HAP-1 (cell line): ENCODE data around the gene CAPN13.

Experiments used
- DNase-seq, 2 experiments: peaks; one replicate each; pipeline ENCODE4 v3.0.0-alpha.2; 2016 to 2020; ENCODE audit warnings: low spot score in 2 of 2
- H3K27me3 ChIP-seq: fragments of 250-450 bp; sonication (Bioruptor Pico); 2 replicates; pipeline ENCODE4 v1.5.1; 2020; ENCODE audit warnings: low read depth, mild to moderate bottlenecking, moderate library complexity
- H3K36me3 ChIP-seq: fragments of 250-450 bp; sonication (Bioruptor Pico); replicated peaks from 2 replicates; pipeline ENCODE4 v1.5.1; 2020; ENCODE audit warnings: mild to moderate bottlenecking
- H3K4me1 ChIP-seq: fragments of 250-450 bp; sonication (Bioruptor Pico); 2 replicates; pipeline ENCODE4 v1.5.1; 2020; ENCODE audit warnings: mild to moderate bottlenecking
- H3K4me3 ChIP-seq: fragments of 250-450 bp; sonication (Bioruptor Pico); 2 replicates; pipeline ENCODE4 v1.5.1; 2020; ENCODE audit warnings: mild to moderate bottlenecking, moderate library complexity
- H3K9me3 ChIP-seq: fragments of 250-450 bp; sonication (Bioruptor Pico); 2 replicates; pipeline ENCODE4 v1.5.1; 2020; ENCODE audit warnings: mild to moderate bottlenecking, moderate library complexity
- in situ Hi-C: fragments of 300-500 bp; cut with MboI; formaldehyde crosslinking; loops from 3 replicates; pipeline ENCODE4 v1.14.3; 2020; ENCODE audit warnings: low sequenced_read_pairs, inconsistent platforms, mixed read lengths

CAPN13 gene

GRCh38 chr2:30780776-30781330, 26.4 kb downstream of the CAPN13 start:
- Histone ChIP-seq H3K4me1 (no peaks in the 10 kb centered on the region), H3K4me3 (no peak overlapping the region), H3K27me3 (peaks cover 6% of the 10 kb centered on the region; the same call in 1 of the 2 replicates), H3K36me3 (no peaks in the 10 kb centered on the region), H3K9me3 (no peaks in the 10 kb centered on the region)
- in situ Hi-C loops = no loop called here
- no peak for DNase-seq

- no peaks in the 10 kb centered on the region for H3K36me3 ChIP-seq
- no peak for DNase-seq
- in situ Hi-C loops = no loop called here
- peaks cover 16% of the 10 kb centered on the region for H3K27me3 ChIP-seq
- H3K4me1 ChIP-seq = no peaks in the 10 kb centered on the region
- H3K9me3 ChIP-seq = no peaks in the 10 kb centered on the region
- no peak overlapping the region for H3K4me3 ChIP-seq
Observed at GRCh38 chr2:30778611-30779010, 28.6 kb downstream of the CAPN13 start.

GRCh38 chr2:30777661-30778505, 29.4 kb downstream of the CAPN13 start:
- peaks cover 16% of the 10 kb centered on the region for H3K27me3 ChIP-seq
- no peaks in the 10 kb centered on the region for H3K4me1 ChIP-seq
- no peaks in the 10 kb centered on the region for H3K36me3 ChIP-seq
- in situ Hi-C loops = no loop called here
- H3K4me3 ChIP-seq = no peak overlapping the region
- no peaks in the 10 kb centered on the region for H3K9me3 ChIP-seq
- no peak for DNase-seq

- in situ Hi-C loops = no loop called here
- H3K4me3 ChIP-seq = no peak overlapping the region
- no peaks in the 10 kb centered on the region for H3K36me3 ChIP-seq
- H3K27me3 ChIP-seq = peaks cover 16% of the 10 kb centered on the region
- H3K9me3 ChIP-seq = no peaks in the 10 kb centered on the region
- no peak for DNase-seq
- H3K4me1 ChIP-seq = no peaks in the 10 kb centered on the region
Observed at GRCh38 chr2:30776831-30777635, 30.2 kb downstream of the CAPN13 start.

- Histone ChIP-seq H3K36me3 (no peaks in the 10 kb centered on the region), H3K4me1 (no peaks in the 10 kb centered on the region), H3K27me3 (peaks cover 16% of the 10 kb centered on the region), H3K9me3 (no peaks in the 10 kb centered on the region), H3K4me3 (no peak overlapping the region)
- peak in 1 of 2 experiments; percentile 2 for DNase-seq
- in situ Hi-C loops = no loop called here
Observed at GRCh38 chr2:30775833-30776232, 31.4 kb downstream of the CAPN13 start.

- no peaks in the 10 kb centered on the region for H3K4me1 ChIP-seq
- H3K9me3 ChIP-seq = no peaks in the 10 kb centered on the region
- no peaks in the 10 kb centered on the region for H3K36me3 ChIP-seq
- DNase-seq = no peak
- peaks cover 16% of the 10 kb centered on the region for H3K27me3 ChIP-seq
- in situ Hi-C loops = no loop called here
- H3K4me3 ChIP-seq = no peak overlapping the region
Observed at GRCh38 chr2:30772021-30772705, 35.1 kb downstream of the CAPN13 start.

GRCh38 chr2:30770816-30771576, 36.2 kb downstream of the CAPN13 start:
- H3K36me3 ChIP-seq = no peaks in the 10 kb centered on the region
- no peaks in the 10 kb centered on the region for H3K4me1 ChIP-seq
- peaks cover 15% of the 10 kb centered on the region for H3K27me3 ChIP-seq
- in situ Hi-C loops = no loop called here
- no peak for DNase-seq
- no peak overlapping the region for H3K4me3 ChIP-seq
- no peaks in the 10 kb centered on the region for H3K9me3 ChIP-seq

GRCh38 chr2:30769891-30770462, 37.3 kb downstream of the CAPN13 start:
- Histone ChIP-seq H3K4me3 (no peak overlapping the region), H3K4me1 (no peaks in the 10 kb centered on the region), H3K36me3 (no peaks in the 10 kb centered on the region), H3K9me3 (no peaks in the 10 kb centered on the region), H3K27me3 (peaks cover 7% of the 10 kb centered on the region)
- in situ Hi-C loops = no loop called here
- no peak for DNase-seq

- Histone ChIP-seq H3K9me3 (no peaks in the 10 kb centered on the region), H3K27me3 (peaks cover 6% of the 10 kb centered on the region; the same call in 1 of the 2 replicates), H3K36me3 (no peaks in the 10 kb centered on the region), H3K4me3 (no peak overlapping the region), H3K4me1 (no peaks in the 10 kb centered on the region)
- in situ Hi-C loops = no loop called here
- no peak for DNase-seq
Observed at GRCh38 chr2:30769481-30769780, 37.8 kb downstream of the CAPN13 start.

GRCh38 chr2:30768708-30769480, 38.4 kb downstream of the CAPN13 start:
- in situ Hi-C loops = no loop called here
- Histone ChIP-seq H3K27me3 (0 out of 2 replicates have a peak, but pooled peaks cover 3% of the 10 kb centered on the region), H3K4me3 (no peak overlapping the region), H3K4me1 (no peaks in the 10 kb centered on the region), H3K9me3 (no peaks in the 10 kb centered on the region), H3K36me3 (no peaks in the 10 kb centered on the region)
- no peak for DNase-seq

- no peak for DNase-seq
- H3K4me3 ChIP-seq = no peak overlapping the region
- 0 out of 2 replicates have a peak, but pooled peaks cover 3% of the 10 kb centered on the region for H3K27me3 ChIP-seq
- H3K4me1 ChIP-seq = no peaks in the 10 kb centered on the region
- in situ Hi-C loops = no loop called here
- H3K9me3 ChIP-seq = no peaks in the 10 kb centered on the region
- H3K36me3 ChIP-seq = no peaks in the 10 kb centered on the region
Observed at GRCh38 chr2:30768036-30768686, 39.1 kb downstream of the CAPN13 start.

GRCh38 chr2:30766666-30767065, 40.6 kb downstream of the CAPN13 start:
- no peak overlapping the region for H3K4me3 ChIP-seq
- no peak for DNase-seq
- in situ Hi-C loops = no loop called here
- H3K27me3 ChIP-seq = 0 out of 2 replicates have a peak, but pooled peaks cover 3% of the 10 kb centered on the region
- H3K4me1 ChIP-seq = no peaks in the 10 kb centered on the region
- no peaks in the 10 kb centered on the region for H3K36me3 ChIP-seq
- H3K9me3 ChIP-seq = no peaks in the 10 kb centered on the region
